LoVo (cell line): Measurements from ENCODE around the gene HECA.

Source experiments
- DNase-seq: peaks from one replicate; pipeline ENCODE4 v3.0.0-alpha.2; 2016; ENCODE audit warnings: low spot score

HECA gene

GRCh38 chr6:139161169-139161568 is 26.3 kb downstream of the HECA start:
- peak; percentile 59 for DNase-seq

GRCh38 chr6:139161817-139162284 is 27.0 kb downstream of the HECA start:
- no peak for DNase-seq

GRCh38 chr6:139164001-139164400 is 29.1 kb downstream of the HECA start:
- no peak for DNase-seq

- no peak for DNase-seq
Observed at GRCh38 chr6:139165324-139165723, 30.4 kb downstream of the HECA start.

- no peak for DNase-seq
Observed at GRCh38 chr6:139166238-139166955, 31.5 kb downstream of the HECA start.

- no peak for DNase-seq
Observed at GRCh38 chr6:139166956-139167313, 32.1 kb downstream of the HECA start.

GRCh38 chr6:139172151-139172550 is 37.3 kb downstream of the HECA start:
- no peak for DNase-seq

GRCh38 chr6:139172567-139172966 is 37.7 kb downstream of the HECA start:
- DNase-seq: no peak

GRCh38 chr6:139173172-139173571 is 38.3 kb downstream of the HECA start:
- no peak for DNase-seq

GRCh38 chr6:139173822-139174221 is 38.9 kb downstream of the HECA start:
- DNase-seq: no peak

- no peak for DNase-seq
Observed at GRCh38 chr6:139174961-139175360, 40.1 kb downstream of the HECA start.

- no peak for DNase-seq
Observed at GRCh38 chr6:139175389-139175948, 40.6 kb downstream of the HECA start.

GRCh38 chr6:139181236-139181635 is 46.4 kb downstream of the HECA start:
- DNase-seq: no peak

- DNase-seq: no peak
Observed at GRCh38 chr6:139184047-139184446, 49.2 kb downstream of the HECA start.

GRCh38 chr6:139184459-139184858 is 49.6 kb downstream of the HECA start:
- DNase-seq: no peak

- DNase-seq: no peak
Observed at GRCh38 chr6:139186242-139186641, 51.4 kb downstream of the HECA start.

- DNase-seq: no peak
Observed at GRCh38 chr6:139186692-139187091, 51.8 kb downstream of the HECA start.

GRCh38 chr6:139187489-139187888 is 52.6 kb downstream of the HECA start:
- no peak for DNase-seq

- no peak for DNase-seq
Observed at GRCh38 chr6:139189665-139190064, 54.8 kb downstream of the HECA start.

- DNase-seq: no peak
Observed at GRCh38 chr6:139194740-139195139, 59.9 kb downstream of the HECA start.

GRCh38 chr6:139198529-139199288 is 63.8 kb downstream of the HECA start:
- DNase-seq: no peak

GRCh38 chr6:139201378-139201777 is 66.5 kb downstream of the HECA start:
- DNase-seq: no peak

- DNase-seq: no peak
Observed at GRCh38 chr6:139204978-139205377, 70.1 kb downstream of the HECA start.
